Ascending aorta (tissue), 2 donors: ENCODE measurements around the gene LIAS. TPM values are rescaled to one million over a fixed set of nuclear protein-coding genes. Genes with fewer than 3 reads are reported as not detected.

Experiments used
- DNase-seq, 2 donors: peaks; one replicate each; pipeline ENCODE4 v3.0.0-alpha.2; 2019; ENCODE audit warnings: low spot score in 2 of 2
- H3K27ac ChIP-seq, 2 donors: fragments of 200-600 bp; sonication (generic); one replicate each; pipeline ENCODE4 v1.5.1; 2016 to 2017; ENCODE audit warnings: mild to moderate bottlenecking in 1 of 2
- H3K27me3 ChIP-seq: fragments of 200-600 bp; sonication (generic); one replicate; pipeline ENCODE4 v1.5.1; 2017
- H3K36me3 ChIP-seq, 2 donors: fragments of 200-600 bp; sonication (generic); one replicate each; pipeline ENCODE4 v1.5.1; 2016
- H3K4me1 ChIP-seq, 2 donors: fragments of 200-600 bp; sonication (generic); one replicate each; pipeline ENCODE4 v1.5.1; 2016 to 2017; ENCODE audit warnings: mild to moderate bottlenecking in 1 of 2
- H3K4me3 ChIP-seq, 2 donors: fragments of 200-600 bp; sonication (generic); one replicate each; pipeline ENCODE4 v1.5.1; 2016 to 2017; ENCODE audit warnings: mild to moderate bottlenecking in 1 of 2
- H3K9me3 ChIP-seq, 2 donors: fragments of 200-600 bp; sonication (generic); one replicate each; pipeline ENCODE4 v1.5.1; 2016
- CTCF ChIP-seq, 3 experiments: fragments of 200-600 bp in 2 of 3; fragments of 450-650 bp in 1 of 3; sonication (generic) in 2 of 3; IDR thresholded peaks; one replicate each; pipeline ENCODE4 v1.5.1; 2016 to 2019; ENCODE audit warnings: antibody characterized with exemption in 3 of 3, mild to moderate bottlenecking in 1 of 3, moderate library complexity in 1 of 3
- intact Hi-C: fragments of 100-400 bp; cut with DNase I; formaldehyde crosslinking; loops from one replicate; pipeline ENCODE4 v1.15.1; 2023
- total RNA-seq: library from RNA; depleted of rRNA; stranded (reverse); fragments of >200 nt; gene quantifications from one replicate; pipeline ENCODE4 v1.1.0, GENCODE V29; 2016

Gene LIAS
- total RNA-seq, 1 donor from 2014 or later, result 2.9 TPM

- Histone ChIP-seq H3K4me3 (peak overlapping the region; percentile 56 to 100), H3K27ac (peak overlapping the region; percentile 96 to 98), H3K4me1 (peaks cover 0 to 23% of the 10 kb centered on the region in 2 donors), H3K9me3 (no peaks in the 10 kb centered on the region), H3K27me3 (no peaks in the 10 kb centered on the region), H3K36me3 (no peaks in the 10 kb centered on the region)
- intact Hi-C loops, result loop anchor here (2.0 to 5.0 kb wide), 6 partner anchors 23 to 531 kb away; partner anchors contain the start of genes LIAS, N4BP2, PDS5A and RPL9
- TF ChIP-seq CTCF (IDR thresholded peaks at IDR 0.05), result no peak
- DNase-seq, result no peak
These were observed 67.2 kb downstream of the LIAS start for GRCh38 chr4:39525822-39526690.

GRCh38 chr4:39526765-39527295 is 68.0 kb downstream of the LIAS start:
- no peak for TF ChIP-seq CTCF (IDR thresholded peaks at IDR 0.05)
- intact Hi-C loops, result loop anchor here (1.0 to 5.0 kb wide), 7 partner anchors 24 to 530 kb away; partner anchors contain the start of genes LIAS, N4BP2, PDS5A and RPL9
- Histone ChIP-seq H3K9me3 (no peaks in the 10 kb centered on the region), H3K36me3 (no peaks in the 10 kb centered on the region), H3K27me3 (no peaks in the 10 kb centered on the region), H3K4me3 (peak overlapping the region; percentile 56 to 100), H3K27ac (peak overlapping the region; percentile 96 to 98), H3K4me1 (peaks cover 0 to 20% of the 10 kb centered on the region in 2 donors)
- no peak for DNase-seq

GRCh38 chr4:39527296-39528060 is 68.6 kb downstream of the LIAS start, which contains the start of gene UGDH:
UGDH (minus strand) TSS chr4:39527439; CDS start chr4:39521512, 5,927 bp downstream.
- peaks cover 2 to 4% of the 10 kb centered on the region in 2 donors for H3K36me3 ChIP-seq
- peak within 1 kb of the TSS; percentile 96 to 98 for H3K27ac ChIP-seq
- no peaks in the 10 kb centered on the region for H3K9me3 ChIP-seq
- intact Hi-C loops, result loop anchor here (1.0 to 5.0 kb wide), 8 partner anchors 25 to 530 kb away; partner anchors contain the start of genes LIAS, N4BP2, PDS5A and RPL9
- peak within 1 kb of the TSS; percentile 56 to 100 for H3K4me3 ChIP-seq
- peak; percentile 89 to 98 for DNase-seq
- H3K4me1 ChIP-seq, result peaks cover 0 to 13% of the 10 kb centered on the region in 2 donors
- no peaks in the 10 kb centered on the region for H3K27me3 ChIP-seq
- TF ChIP-seq CTCF (IDR thresholded peaks at IDR 0.05), result peak in 2 of 3 experiments; percentile 14 to 16

GRCh38 chr4:39528061-39528465 is 69.2 kb downstream of the LIAS start:
- intact Hi-C loops, result loop anchor here (2.0 to 5.0 kb wide), 2 partner anchors 87 to 529 kb away; partner anchors contain the start of gene N4BP2
- Histone ChIP-seq H3K36me3 (peaks cover 5 to 7% of the 10 kb centered on the region in 2 donors), H3K4me3 (peak overlapping the region; percentile 56 to 100), H3K4me1 (peaks cover 0 to 12% of the 10 kb centered on the region in 2 donors), H3K27ac (peak overlapping the region; percentile 96 to 98), H3K9me3 (no peaks in the 10 kb centered on the region), H3K27me3 (no peaks in the 10 kb centered on the region)
- DNase-seq, result peak; percentile 48 to 92
- TF ChIP-seq CTCF (IDR thresholded peaks at IDR 0.05), result no peak

Other genes with a start within 250 kb of the LIAS start
- gene RFC1, start 92.7 kb upstream of the LIAS start, total RNA-seq, result 39.5 TPM
- gene KLB, start 52.1 kb upstream of the LIAS start, total RNA-seq, result not detected
- gene RPL9, start 134 bp upstream of the LIAS start, total RNA-seq, result 1,701 TPM
- gene UGDH, start 68.4 kb downstream of the LIAS start, total RNA-seq, result 81.1 TPM
- 48.2 TPM for gene SMIM14, start 179.8 kb downstream of the LIAS start, total RNA-seq
- gene UBE2K, start 239.1 kb downstream of the LIAS start, total RNA-seq, result 9.7 TPM